Activated B cell treated with CpG ODN at 0.5 μM for 24 hours (primary cell): ENCODE data around the gene ASF1A. TPM values are rescaled to one million over a fixed set of nuclear protein-coding genes. Genes with fewer than 3 reads are reported as not detected.

Experiments
- ATAC-seq: fragments of 200-7000 bp; cut with Tn5 transposase; one replicate; pipeline ENCODE4 v1.10.0; 2021; ENCODE audit warnings: low read depth, mild to moderate bottlenecking, moderate library complexity
- CTCF ChIA-PET: fragments of 350-600 bp; sonication (Branson Sonifier 250); formaldehyde crosslinking; loops from one replicate; lab custom pipeline; 2021; ENCODE audit warnings: antibody characterized with exemption; lab: Charles Lee
- POLR2A ChIA-PET: fragments of 350-600 bp; sonication (Branson Sonifier 250); formaldehyde crosslinking; loops from one replicate; lab custom pipeline; 2021; ENCODE audit warnings: antibody characterized with exemption; lab: Charles Lee
- DNase-seq: peaks from one replicate; pipeline ENCODE4 v3.0.0; 2022
- H3K27ac Mint-ChIP-seq: one replicate; pipeline ENCODE4 v1.8.0; 2020; ENCODE audit warnings: mixed read lengths
- H3K27me3 Mint-ChIP-seq: one replicate; pipeline ENCODE4 v1.8.0; 2021; ENCODE audit warnings: mixed read lengths
- H3K36me3 Mint-ChIP-seq: one replicate; pipeline ENCODE4 v1.8.0; 2021; ENCODE audit warnings: low read depth, mixed read lengths
- H3K4me1 Mint-ChIP-seq: one replicate; pipeline ENCODE4 v1.8.0; 2021; ENCODE audit warnings: mixed read lengths
- H3K4me3 Mint-ChIP-seq: one replicate; pipeline ENCODE4 v1.8.0; 2020; ENCODE audit warnings: mild to moderate bottlenecking, mixed read lengths
- H3K9me3 Mint-ChIP-seq: one replicate; pipeline ENCODE4 v1.8.0; 2020; ENCODE audit warnings: mixed read lengths
- intact Hi-C: fragments of 100-400 bp; cut with micrococcal nuclease; formaldehyde crosslinking; loops from one replicate; pipeline ENCODE4 v1.15.1; 2024
- total RNA-seq: library from RNA; stranded (reverse); gene quantifications from 2 replicates; pipeline ENCODE4 v1.2.3, GENCODE V29; 2022
- TF ChIP-seq, protein P1 (sequence below): fragments of 200-600 bp; IDR thresholded peaks from one replicate; pipeline ENCODE4 v1.8.0; 2022; ENCODE audit warnings: antibody characterized with exemption, mild to moderate bottlenecking

Gene ASF1A
- total RNA-seq: 12.1 and 13.1 TPM in 2 replicates

DNA sequence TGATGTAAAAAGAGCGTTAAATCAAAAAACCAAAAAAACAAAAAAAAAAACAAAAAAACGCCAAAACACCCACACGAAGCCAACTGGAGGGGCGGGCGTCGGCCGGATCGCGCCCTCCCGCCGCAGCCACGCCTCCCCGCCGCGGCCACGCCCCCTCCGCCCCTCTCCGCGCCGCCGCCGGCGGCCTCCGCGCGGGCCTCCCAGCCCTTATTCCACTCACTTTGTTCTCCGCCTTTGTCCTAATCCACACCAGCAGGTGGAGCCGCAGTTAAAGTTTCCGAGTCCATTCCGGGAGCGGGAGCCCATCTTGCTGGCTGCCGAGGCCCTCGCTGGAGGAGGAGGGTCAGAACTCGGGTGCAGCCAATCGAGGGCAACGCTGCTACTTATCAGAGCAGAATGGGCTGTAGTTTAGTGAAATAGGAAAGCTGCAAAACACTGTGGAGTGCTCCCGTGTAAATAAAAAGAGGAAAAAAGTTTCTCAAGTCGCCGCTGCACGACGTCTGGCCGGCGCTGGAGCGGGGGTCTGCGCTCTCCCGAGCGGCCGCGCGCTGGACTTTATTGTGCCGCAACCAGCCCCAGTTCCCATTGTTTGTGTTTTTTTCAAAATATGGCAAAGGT, at the start of gene ASF1A:
Gene ASF1A, plus strand, starts transcription at position 346 of the 618 bp plus-strand sequence. Its CDS starts 262 bp downstream, at position 608.
- POLR2A ChIA-PET: interaction anchor here (0.7 to 3.5 kb wide), 9 partner anchors 11 to 420 kb away, joined by 3 to 36 read pairs (median 6); partner anchors contain the start of genes CEP85L and MCM9
- CTCF ChIA-PET: interaction anchor here (1.4 to 2.4 kb wide), 2 partner anchors 11 to 94 kb away, joined by 4 to 10 read pairs; no protein-coding TSS in a partner anchor
- H3K27me3 Mint-ChIP-seq: no peaks in the 10 kb centered on the region
- TF ChIP-seq, protein P1, sequence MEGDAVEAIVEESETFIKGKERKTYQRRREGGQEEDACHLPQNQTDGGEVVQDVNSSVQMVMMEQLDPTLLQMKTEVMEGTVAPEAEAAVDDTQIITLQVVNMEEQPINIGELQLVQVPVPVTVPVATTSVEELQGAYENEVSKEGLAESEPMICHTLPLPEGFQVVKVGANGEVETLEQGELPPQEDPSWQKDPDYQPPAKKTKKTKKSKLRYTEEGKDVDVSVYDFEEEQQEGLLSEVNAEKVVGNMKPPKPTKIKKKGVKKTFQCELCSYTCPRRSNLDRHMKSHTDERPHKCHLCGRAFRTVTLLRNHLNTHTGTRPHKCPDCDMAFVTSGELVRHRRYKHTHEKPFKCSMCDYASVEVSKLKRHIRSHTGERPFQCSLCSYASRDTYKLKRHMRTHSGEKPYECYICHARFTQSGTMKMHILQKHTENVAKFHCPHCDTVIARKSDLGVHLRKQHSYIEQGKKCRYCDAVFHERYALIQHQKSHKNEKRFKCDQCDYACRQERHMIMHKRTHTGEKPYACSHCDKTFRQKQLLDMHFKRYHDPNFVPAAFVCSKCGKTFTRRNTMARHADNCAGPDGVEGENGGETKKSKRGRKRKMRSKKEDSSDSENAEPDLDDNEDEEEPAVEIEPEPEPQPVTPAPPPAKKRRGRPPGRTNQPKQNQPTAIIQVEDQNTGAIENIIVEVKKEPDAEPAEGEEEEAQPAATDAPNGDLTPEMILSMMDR: no peak
- H3K4me3 Mint-ChIP-seq: peak within 1 kb of the TSS; percentile 99
- H3K4me1 Mint-ChIP-seq: peaks cover 65% of the 10 kb centered on the region
- H3K9me3 Mint-ChIP-seq: no peaks in the 10 kb centered on the region
- DNase-seq: peak; percentile 86
- peak within 1 kb of the TSS; percentile 90 for H3K27ac Mint-ChIP-seq
- H3K36me3 Mint-ChIP-seq: peaks cover 18% of the 10 kb centered on the region
- ATAC-seq: peak; percentile 59
- intact Hi-C loops: loop anchor here (1.0 to 10.0 kb wide), 10 partner anchors 41 to 1219 kb away; partner anchors contain the start of genes CEP85L, FAM184A, MAN1A1 and MCM9

DNA sequence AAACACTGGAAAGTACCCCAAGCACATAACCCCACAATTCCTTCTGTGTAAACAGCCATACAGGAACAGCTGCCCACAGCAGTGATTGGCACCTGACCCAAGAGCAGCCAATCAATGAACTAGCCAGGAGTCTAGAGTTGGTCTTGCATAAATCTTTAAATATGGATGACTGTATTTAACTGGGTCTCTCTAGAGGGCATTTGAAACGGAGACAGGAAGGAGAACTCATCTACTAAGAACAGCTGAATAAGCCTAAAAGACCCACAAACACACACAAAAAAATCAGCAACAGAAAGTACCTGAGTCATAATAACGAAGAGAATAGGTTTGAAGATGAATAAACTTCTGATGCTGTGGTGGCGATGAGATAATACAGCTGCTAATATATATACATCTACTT, 49.0 kb upstream of the ASF1A start:
- Mint-ChIP-seq H3K4me1 (peaks cover 29% of the 10 kb centered on the region), H3K4me3 (no peak overlapping the region), H3K9me3 (no peaks in the 10 kb centered on the region), H3K27me3 (no peaks in the 10 kb centered on the region), H3K36me3 (peaks cover 21% of the 10 kb centered on the region), H3K27ac (no peak overlapping the region)
- POLR2A ChIA-PET: no interaction called here
- CTCF ChIA-PET: interaction anchor here (1.0 to 1.3 kb wide), 2 partner anchors 44 to 52 kb away, joined by 3 read pairs; no protein-coding TSS in a partner anchor
- DNase-seq (no peak), ATAC-seq (no peak)
- TF ChIP-seq, protein P1: no peak
- intact Hi-C loops: loop anchor here (1.0 kb wide), 1 partner anchor 49 kb away; the partner anchor contains the start of gene ASF1A

DNA sequence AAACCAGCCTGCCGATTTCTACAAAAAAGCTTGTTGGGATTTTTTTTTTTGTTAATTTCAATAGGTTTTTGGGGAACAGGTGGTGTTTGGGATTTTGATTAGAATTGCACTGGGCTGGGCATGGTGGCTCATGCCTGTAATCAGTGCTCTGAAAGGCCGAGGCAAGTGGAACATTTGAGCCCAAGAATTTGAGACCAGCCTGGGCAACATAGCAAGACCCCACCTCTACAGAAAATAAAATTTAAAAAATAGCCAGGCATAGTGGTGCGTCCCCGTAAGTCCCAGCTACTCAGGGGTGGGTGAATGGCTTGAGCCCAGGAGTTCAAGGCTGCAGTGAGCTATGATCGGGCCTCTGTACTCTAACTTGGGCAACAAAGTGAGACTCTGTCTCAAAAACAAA, 40.5 kb upstream of the ASF1A start:
- H3K9me3 Mint-ChIP-seq: no peaks in the 10 kb centered on the region
- ATAC-seq: no peak
- H3K4me3 Mint-ChIP-seq: no peak overlapping the region
- H3K27ac Mint-ChIP-seq: no peak overlapping the region
- TF ChIP-seq, protein P1: no peak
- ChIA-PET CTCF (no interaction called here), POLR2A (interaction anchor here (1.5 kb wide), 1 partner anchor 41 kb away, joined by 4 read pairs; no protein-coding TSS in a partner anchor)
- intact Hi-C loops: no loop called here
- H3K27me3 Mint-ChIP-seq: no peaks in the 10 kb centered on the region
- H3K4me1 Mint-ChIP-seq: peaks cover 7% of the 10 kb centered on the region
- no peak for DNase-seq
- H3K36me3 Mint-ChIP-seq: peaks cover 19% of the 10 kb centered on the region

DNA sequence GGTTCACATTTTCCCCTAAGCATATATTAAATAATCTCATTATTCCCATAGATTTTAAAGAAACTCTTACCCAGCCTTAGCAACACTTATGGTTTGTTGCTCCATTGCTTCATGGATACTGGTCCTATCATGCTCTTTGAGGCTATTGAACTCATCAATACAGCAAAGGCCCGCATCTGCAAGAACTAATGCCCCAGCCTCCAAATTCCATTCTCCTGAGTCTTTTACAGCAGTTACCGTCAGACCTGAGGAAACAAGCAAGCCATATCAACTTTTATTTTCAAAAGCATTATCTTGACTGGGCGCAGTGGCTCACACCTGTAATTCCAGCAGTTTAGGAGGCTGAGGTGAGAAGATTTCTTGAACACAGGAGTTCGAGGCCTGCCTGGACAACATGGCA, 37.7 kb upstream of the ASF1A start:
- TF ChIP-seq, protein P1: no peak
- Mint-ChIP-seq H3K27ac (no peak overlapping the region), H3K9me3 (peaks cover 8% of the 10 kb centered on the region), H3K4me3 (no peak overlapping the region), H3K4me1 (peaks cover 23% of the 10 kb centered on the region), H3K36me3 (peaks cover 31% of the 10 kb centered on the region), H3K27me3 (no peaks in the 10 kb centered on the region)
- intact Hi-C loops: loop anchor here (2.0 kb wide), 1 partner anchor 14 kb away; no protein-coding TSS in a partner anchor
- ATAC-seq (no peak), DNase-seq (no peak)
- CTCF ChIA-PET: no interaction called here
- POLR2A ChIA-PET: no interaction called here

DNA sequence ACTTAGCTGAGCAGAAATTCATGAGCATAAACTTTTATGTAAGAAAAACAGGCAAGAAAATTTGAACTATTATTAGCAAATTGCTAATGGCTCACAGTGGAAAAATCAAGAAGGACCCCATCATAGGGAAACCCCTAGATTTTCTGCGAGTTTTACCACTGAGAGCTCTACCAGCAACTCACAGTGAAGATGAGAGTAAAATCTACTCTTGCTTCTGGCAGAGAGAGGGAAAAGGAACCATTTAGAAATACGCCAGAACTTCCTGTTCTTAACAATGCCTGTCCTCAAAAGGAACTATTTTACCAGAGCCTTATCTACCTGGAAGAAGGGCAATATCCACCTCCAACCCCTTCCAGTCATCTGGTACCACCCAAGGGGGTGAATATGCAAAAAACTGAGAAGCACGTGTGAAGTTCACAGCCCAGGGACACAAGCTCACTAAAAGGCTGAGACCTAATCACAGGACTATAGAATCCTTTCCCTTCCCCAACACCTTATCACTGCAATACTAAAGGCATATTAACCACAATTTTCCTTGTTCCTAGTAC, 34.4 kb upstream of the ASF1A start:
- POLR2A ChIA-PET: no interaction called here
- CTCF ChIA-PET: no interaction called here
- TF ChIP-seq, protein P1: no peak
- H3K4me1 Mint-ChIP-seq: peaks cover 43% of the 10 kb centered on the region
- peaks cover 9% of the 10 kb centered on the region for H3K9me3 Mint-ChIP-seq
- H3K4me3 Mint-ChIP-seq: peak overlapping the region; percentile 32
- ATAC-seq (no peak), DNase-seq (no peak)
- no peak overlapping the region for H3K27ac Mint-ChIP-seq
- intact Hi-C loops: no loop called here
- peaks cover 26% of the 10 kb centered on the region for H3K36me3 Mint-ChIP-seq
- no peaks in the 10 kb centered on the region for H3K27me3 Mint-ChIP-seq
